Adrenal gland (tissue), 5 donors: ENCODE measurements around the gene CCNI.

ENCODE experiments used
- POLR2A ChIP-seq, 2 donors: fragments of 450-650 bp; IDR thresholded peaks; one replicate each; pipeline ENCODE4 v1.6.1; 2017; ENCODE audit warnings: antibody characterized with exemption in 2 of 2, mild to moderate bottlenecking in 2 of 2, moderate library complexity in 1 of 2
- TF ChIP-seq, protein P1 (sequence below), 6 experiments: fragments of 450-650 bp in 4 of 6; fragments of 200-600 bp in 2 of 6; sonication (generic) in 1 of 6; IDR thresholded peaks; 1 replicate in 5 of 6; 2 replicates in 1 of 6; pipeline versions ENCODE4 v1.5.1 to v1.8.0; 2016 to 2021; ENCODE audit warnings: antibody characterized with exemption in 6 of 6, mild to moderate bottlenecking in 2 of 6, moderate library complexity in 1 of 6
- donor health status: DM: no; HTN: no; CAD: no.

DNA sequence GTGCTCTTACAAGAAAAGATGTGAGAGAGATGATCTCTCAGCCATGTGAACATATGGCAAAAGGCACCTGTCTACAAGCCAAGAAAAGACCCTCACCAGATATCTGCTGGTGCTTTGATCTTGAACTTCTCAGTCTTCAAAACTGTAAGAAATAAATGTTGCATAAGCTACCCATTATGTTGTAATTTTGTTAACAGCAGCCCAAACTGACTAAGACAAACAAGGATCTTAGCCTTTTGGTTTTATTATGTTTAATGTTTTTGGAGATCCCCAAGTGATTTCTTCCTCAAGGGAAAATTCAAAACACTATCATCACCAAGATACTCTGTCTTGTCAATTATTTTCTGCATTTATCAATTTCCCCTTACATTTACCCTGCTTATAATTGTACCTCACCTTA lies 21.8 kb upstream of the CCNI start:
- TF ChIP-seq, protein P1, sequence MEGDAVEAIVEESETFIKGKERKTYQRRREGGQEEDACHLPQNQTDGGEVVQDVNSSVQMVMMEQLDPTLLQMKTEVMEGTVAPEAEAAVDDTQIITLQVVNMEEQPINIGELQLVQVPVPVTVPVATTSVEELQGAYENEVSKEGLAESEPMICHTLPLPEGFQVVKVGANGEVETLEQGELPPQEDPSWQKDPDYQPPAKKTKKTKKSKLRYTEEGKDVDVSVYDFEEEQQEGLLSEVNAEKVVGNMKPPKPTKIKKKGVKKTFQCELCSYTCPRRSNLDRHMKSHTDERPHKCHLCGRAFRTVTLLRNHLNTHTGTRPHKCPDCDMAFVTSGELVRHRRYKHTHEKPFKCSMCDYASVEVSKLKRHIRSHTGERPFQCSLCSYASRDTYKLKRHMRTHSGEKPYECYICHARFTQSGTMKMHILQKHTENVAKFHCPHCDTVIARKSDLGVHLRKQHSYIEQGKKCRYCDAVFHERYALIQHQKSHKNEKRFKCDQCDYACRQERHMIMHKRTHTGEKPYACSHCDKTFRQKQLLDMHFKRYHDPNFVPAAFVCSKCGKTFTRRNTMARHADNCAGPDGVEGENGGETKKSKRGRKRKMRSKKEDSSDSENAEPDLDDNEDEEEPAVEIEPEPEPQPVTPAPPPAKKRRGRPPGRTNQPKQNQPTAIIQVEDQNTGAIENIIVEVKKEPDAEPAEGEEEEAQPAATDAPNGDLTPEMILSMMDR (IDR thresholded peaks at IDR 0.05), result no peak
- TF ChIP-seq POLR2A (IDR thresholded peaks at IDR 0.05), result no peak
